ENCODE measurements around the gene ATAD2B.

- TF ChIP-seq, protein P1, sequence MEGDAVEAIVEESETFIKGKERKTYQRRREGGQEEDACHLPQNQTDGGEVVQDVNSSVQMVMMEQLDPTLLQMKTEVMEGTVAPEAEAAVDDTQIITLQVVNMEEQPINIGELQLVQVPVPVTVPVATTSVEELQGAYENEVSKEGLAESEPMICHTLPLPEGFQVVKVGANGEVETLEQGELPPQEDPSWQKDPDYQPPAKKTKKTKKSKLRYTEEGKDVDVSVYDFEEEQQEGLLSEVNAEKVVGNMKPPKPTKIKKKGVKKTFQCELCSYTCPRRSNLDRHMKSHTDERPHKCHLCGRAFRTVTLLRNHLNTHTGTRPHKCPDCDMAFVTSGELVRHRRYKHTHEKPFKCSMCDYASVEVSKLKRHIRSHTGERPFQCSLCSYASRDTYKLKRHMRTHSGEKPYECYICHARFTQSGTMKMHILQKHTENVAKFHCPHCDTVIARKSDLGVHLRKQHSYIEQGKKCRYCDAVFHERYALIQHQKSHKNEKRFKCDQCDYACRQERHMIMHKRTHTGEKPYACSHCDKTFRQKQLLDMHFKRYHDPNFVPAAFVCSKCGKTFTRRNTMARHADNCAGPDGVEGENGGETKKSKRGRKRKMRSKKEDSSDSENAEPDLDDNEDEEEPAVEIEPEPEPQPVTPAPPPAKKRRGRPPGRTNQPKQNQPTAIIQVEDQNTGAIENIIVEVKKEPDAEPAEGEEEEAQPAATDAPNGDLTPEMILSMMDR (IDR thresholded peaks at IDR 0.05), result no peak
- no peak for TF ChIP-seq POLR2A (IDR thresholded peaks at IDR 0.05)
- no peak for TF ChIP-seq POLR2AphosphoS5 (IDR thresholded peaks at IDR 0.05; ENCODE audit: insufficient read depth in 1 of 2, low read depth in 1 of 2)
These were observed 158.9 kb downstream of the ATAD2B start for GRCh38 chr2:23767876-23768621.
